PC-3 (cell line): ENCODE measurements around the gene KRTAP3-2. TPM values are rescaled to one million over a fixed set of nuclear protein-coding genes. Genes with fewer than 3 reads are reported as not detected.

Source experiments
- ATAC-seq: fragments of 200-7000 bp; cut with Tn5 transposase; 2 replicates; pipeline ENCODE4 v1.9.1; 2020; ENCODE audit warnings: mild to moderate bottlenecking, moderate library complexity
- BruUV-seq: library from RNA; stranded (reverse); fragments of 400-500 nt; replicated peaks from 2 replicates; lab custom pipeline; 2021; lab: Mats Ljungman, UMichigan
- CTCF ChIA-PET: fragments of 300-600 bp; sonication (Branson Sonifier 250); formaldehyde crosslinking; loops from one replicate; lab custom pipeline; 2022; ENCODE audit warnings: antibody characterized with exemption; lab: Charles Lee
- POLR2A ChIA-PET: fragments of 300-600 bp; sonication (Branson Sonifier 250); formaldehyde crosslinking; loops from one replicate; lab custom pipeline; 2022; ENCODE audit warnings: antibody characterized with exemption; ENCODE audit not compliant: unreplicated experiment; lab: Charles Lee
- DNase-seq: peaks from one replicate; pipeline ENCODE4 v3.0.0-alpha.2; 2015
- H2AFZ ChIP-seq: fragments of 300-600 bp; sonication (generic); 2 replicates; pipeline ENCODE4 v1.6.0; 2016; ENCODE audit warnings: antibody characterized with exemption, low read length
- H3F3A ChIP-seq: fragments of 300-600 bp; sonication (generic); one replicate; pipeline ENCODE4 v1.6.0; 2017; ENCODE audit warnings: antibody characterized with exemption, low read length, control low read depth, mild to moderate bottlenecking; ENCODE audit not compliant: unreplicated experiment
- H3K27ac ChIP-seq: fragments of 300-600 bp; sonication (generic); 2 replicates; pipeline ENCODE4 v1.5.1; 2016; ENCODE audit warnings: mild to moderate bottlenecking, low read length
- H3K27me3 ChIP-seq: fragments of 300-600 bp; sonication (generic); 2 replicates; pipeline ENCODE4 v1.6.1; 2016; ENCODE audit warnings: low read length, mixed read lengths
- H3K36me3 ChIP-seq: fragments of 300-600 bp; sonication (generic); 2 replicates; pipeline ENCODE4 v1.6.1; 2016; ENCODE audit warnings: low read depth, mixed run types, low read length, mixed read lengths
- H3K4me1 ChIP-seq: fragments of 300-600 bp; sonication (generic); 2 replicates; pipeline ENCODE4 v1.5.1; 2016; ENCODE audit warnings: low read length; ENCODE audit not compliant: insufficient read depth
- H3K4me2 ChIP-seq: fragments of 300-600 bp; sonication (generic); 2 replicates; pipeline ENCODE4 v1.6.0; 2016; ENCODE audit warnings: low read length
- H3K4me3 ChIP-seq: fragments of 300-600 bp; sonication (generic); 2 replicates; pipeline ENCODE4 v1.5.1; 2016; ENCODE audit warnings: mild to moderate bottlenecking, low read length, mixed read lengths
- H3K79me2 ChIP-seq: fragments of 300-600 bp; sonication (generic); 2 replicates; pipeline ENCODE4 v1.6.1; 2017; ENCODE audit warnings: low read length, mixed read lengths
- H3K9ac ChIP-seq: fragments of 300-600 bp; sonication (generic); 2 replicates; pipeline ENCODE4 v1.6.0; 2016; ENCODE audit warnings: mild to moderate bottlenecking, low read length
- H3K9me2 ChIP-seq: fragments of 300-600 bp; sonication (generic); replicated peaks from 2 replicates; pipeline ENCODE4 v1.6.1; 2016; ENCODE audit warnings: mixed run types, low read length, mixed read lengths
- H3K9me3 ChIP-seq: fragments of 300-600 bp; sonication (generic); 2 replicates; pipeline ENCODE4 v1.6.1; 2016; ENCODE audit warnings: low read length, mixed read lengths
- H4K20me1 ChIP-seq: fragments of 300-600 bp; sonication (generic); 2 replicates; pipeline ENCODE4 v1.6.1; 2016; ENCODE audit warnings: low read length, mixed read lengths
- EZH2 ChIP-seq: fragments of 300-600 bp; sonication (generic); IDR thresholded peaks from one replicate; pipeline ENCODE4 v1.6.1; 2017; ENCODE audit warnings: antibody characterized with exemption, mild to moderate bottlenecking, low read length; ENCODE audit not compliant: unreplicated experiment
- EZH2phosphoT487 ChIP-seq: fragments of 300-600 bp; sonication (generic); IDR thresholded peaks from 2 replicates; pipeline ENCODE4 v1.6.1; 2018; ENCODE audit warnings: mild to moderate bottlenecking, antibody characterized with exemption, low read length, borderline replicate concordance
- intact Hi-C: fragments of 100-400 bp; cut with micrococcal nuclease; formaldehyde crosslinking; loops from 2 replicates; pipeline ENCODE4 v1.9.0; 2023
- total RNA-seq: library from RNA; depleted of rRNA; stranded (reverse); fragments of >200 nt; gene quantifications from 2 replicates; pipeline ENCODE4 v1.2.3, GENCODE V29; 2014
- TF ChIP-seq, protein P1 (sequence below): fragments of 300-600 bp; sonication (generic); conservative IDR thresholded peaks from 2 replicates; pipeline ENCODE4 v1.5.1; 2017; ENCODE audit warnings: antibody characterized with exemption, low read depth, mild to moderate bottlenecking, low read length

KRTAP3-2 gene
- total RNA-seq, 1 experiment from 2014 or later = not detected

DNA sequence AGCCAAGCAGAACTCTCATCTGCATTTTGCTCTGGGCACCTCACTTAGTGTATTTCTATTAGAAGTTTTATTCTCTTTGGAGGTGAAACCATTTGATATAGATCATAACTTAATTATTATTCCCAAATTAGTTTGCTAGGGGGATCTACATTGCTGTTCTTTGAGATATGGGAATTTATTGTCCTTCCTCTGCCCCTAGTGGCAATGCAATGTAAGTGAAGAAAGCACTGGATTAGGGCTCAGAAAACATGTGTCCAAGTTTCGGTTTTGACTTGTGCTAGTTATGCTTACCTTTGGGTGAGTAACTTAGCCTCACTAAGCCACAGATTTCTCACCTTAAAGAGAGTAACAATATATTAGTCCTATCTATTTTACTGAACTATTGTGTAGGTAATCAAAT lies 35.9 kb downstream of the KRTAP3-2 start:
- TF ChIP-seq EZH2 (no peak), EZH2phosphoT487 (no peak)
- TF ChIP-seq, protein P1, sequence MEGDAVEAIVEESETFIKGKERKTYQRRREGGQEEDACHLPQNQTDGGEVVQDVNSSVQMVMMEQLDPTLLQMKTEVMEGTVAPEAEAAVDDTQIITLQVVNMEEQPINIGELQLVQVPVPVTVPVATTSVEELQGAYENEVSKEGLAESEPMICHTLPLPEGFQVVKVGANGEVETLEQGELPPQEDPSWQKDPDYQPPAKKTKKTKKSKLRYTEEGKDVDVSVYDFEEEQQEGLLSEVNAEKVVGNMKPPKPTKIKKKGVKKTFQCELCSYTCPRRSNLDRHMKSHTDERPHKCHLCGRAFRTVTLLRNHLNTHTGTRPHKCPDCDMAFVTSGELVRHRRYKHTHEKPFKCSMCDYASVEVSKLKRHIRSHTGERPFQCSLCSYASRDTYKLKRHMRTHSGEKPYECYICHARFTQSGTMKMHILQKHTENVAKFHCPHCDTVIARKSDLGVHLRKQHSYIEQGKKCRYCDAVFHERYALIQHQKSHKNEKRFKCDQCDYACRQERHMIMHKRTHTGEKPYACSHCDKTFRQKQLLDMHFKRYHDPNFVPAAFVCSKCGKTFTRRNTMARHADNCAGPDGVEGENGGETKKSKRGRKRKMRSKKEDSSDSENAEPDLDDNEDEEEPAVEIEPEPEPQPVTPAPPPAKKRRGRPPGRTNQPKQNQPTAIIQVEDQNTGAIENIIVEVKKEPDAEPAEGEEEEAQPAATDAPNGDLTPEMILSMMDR = peak; percentile 65
- no peaks in the 10 kb centered on the region for H3K79me2 ChIP-seq
- no peaks in the 10 kb centered on the region for H3K27me3 ChIP-seq
- H4K20me1 ChIP-seq = no peaks in the 10 kb centered on the region
- DNase-seq (peak; percentile 38), ATAC-seq (no peak)
- no peaks in the 10 kb centered on the region for H3F3A ChIP-seq
- BruUV-seq = no TSS peak
- no peak overlapping the region for H3K4me3 ChIP-seq
- no peaks in the 10 kb centered on the region for H3K9me2 ChIP-seq
- no peaks in the 10 kb centered on the region for H3K9me3 ChIP-seq
- H3K9ac ChIP-seq = no peak overlapping the region
- intact Hi-C loops = no loop called here
- POLR2A ChIA-PET = no interaction called here
- no peaks in the 10 kb centered on the region; the same call in 1 of the 2 replicates for H3K36me3 ChIP-seq
- H2AFZ ChIP-seq = no peak overlapping the region
- no peak overlapping the region for H3K27ac ChIP-seq
- H3K4me2 ChIP-seq = no peak overlapping the region
- H3K4me1 ChIP-seq = peaks cover 7% of the 10 kb centered on the region
- CTCF ChIA-PET = no interaction called here

DNA sequence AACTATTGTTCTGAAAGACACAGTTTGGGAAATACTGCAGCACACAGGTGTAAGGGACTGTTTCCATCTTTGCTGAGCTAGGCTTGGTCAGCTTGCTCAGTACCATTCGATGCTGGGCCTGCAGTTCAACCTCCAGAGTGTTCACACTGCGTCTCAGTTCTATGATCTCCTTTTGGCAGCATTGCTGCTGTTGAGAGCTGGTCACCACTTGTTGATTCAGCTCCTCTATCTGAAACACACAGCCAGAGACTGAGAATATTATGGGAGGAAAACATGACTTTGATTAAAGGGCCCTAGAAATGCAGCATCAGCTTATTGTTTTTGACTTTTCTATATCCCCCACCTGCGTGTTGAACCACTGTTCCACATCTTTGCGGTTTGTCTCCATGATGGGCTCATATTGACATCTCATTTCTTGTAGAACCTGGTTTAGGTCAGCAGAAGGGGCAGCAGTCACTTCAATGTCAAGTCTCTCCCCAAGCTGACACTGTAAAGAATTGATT lies 37.6 kb downstream of the KRTAP3-2 start:
- H3F3A ChIP-seq = peaks cover 5% of the 10 kb centered on the region
- no peak overlapping the region for H2AFZ ChIP-seq
- TF ChIP-seq, protein P1 = no peak
- no peak for TF ChIP-seq EZH2phosphoT487
- no peak for TF ChIP-seq EZH2
- no TSS peak for BruUV-seq
- no peaks in the 10 kb centered on the region for H4K20me1 ChIP-seq
- H3K9me3 ChIP-seq = no peaks in the 10 kb centered on the region
- H3K27me3 ChIP-seq = no peaks in the 10 kb centered on the region
- CTCF ChIA-PET = no interaction called here
- intact Hi-C loops = no loop called here
- H3K27ac ChIP-seq = no peak overlapping the region
- H3K9me2 ChIP-seq = no peaks in the 10 kb centered on the region
- H3K4me2 ChIP-seq = no peak overlapping the region
- ATAC-seq (no peak), DNase-seq (no peak)
- H3K4me3 ChIP-seq = no peak overlapping the region
- H3K36me3 ChIP-seq = no peaks in the 10 kb centered on the region; the same call in 1 of the 2 replicates
- no peaks in the 10 kb centered on the region for H3K79me2 ChIP-seq
- H3K4me1 ChIP-seq = peaks cover 24% of the 10 kb centered on the region
- no peak overlapping the region for H3K9ac ChIP-seq
- POLR2A ChIA-PET = interaction anchor here (0.6 kb wide), 1 partner anchor 20 kb away, joined by 3 read pairs; no protein-coding TSS in a partner anchor

GRCh38 chr17:40961591-40961990 lies 38.1 kb downstream of the KRTAP3-2 start:
- Histone ChIP-seq H3K9me3 (no peaks in the 10 kb centered on the region), H3K79me2 (no peaks in the 10 kb centered on the region), H3K36me3 (no peaks in the 10 kb centered on the region; the same call in 1 of the 2 replicates), H4K20me1 (no peaks in the 10 kb centered on the region), H3K27me3 (no peaks in the 10 kb centered on the region), H3K27ac (no peak overlapping the region), H3K4me3 (no peak overlapping the region), H3K4me1 (peaks cover 27% of the 10 kb centered on the region), H3K9ac (no peak overlapping the region), H3F3A (peaks cover 6% of the 10 kb centered on the region), H2AFZ (no peak overlapping the region), H3K4me2 (no peak overlapping the region), H3K9me2 (no peaks in the 10 kb centered on the region)
- DNase-seq (no peak), ATAC-seq (no peak)
- ChIA-PET CTCF (no interaction called here), POLR2A (no interaction called here)
- no TSS peak for BruUV-seq
- no peak for TF ChIP-seq EZH2
- TF ChIP-seq, protein P1 = no peak
- no peak for TF ChIP-seq EZH2phosphoT487
- intact Hi-C loops = no loop called here
